Sigmoid colon (tissue), 7 donors: ENCODE data around the gene TGM3. TPM values are rescaled to one million over a fixed set of nuclear protein-coding genes. Genes with fewer than 3 reads are reported as not detected.

ENCODE experiments used
- DNase-seq: peaks from one replicate; pipeline ENCODE4 v3.0.0-alpha.2; 2019
- H3K27ac ChIP-seq, 4 donors: fragments of 200-600 bp; sonication (generic); one replicate each; pipeline ENCODE4 v1.5.1; 2016 to 2019; ENCODE audit warnings: mild to moderate bottlenecking in 1 of 4
- H3K27me3 ChIP-seq, 3 donors: fragments of 200-600 bp; sonication (generic); one replicate each; pipeline ENCODE4 v1.5.1; 2019; ENCODE audit warnings: mild to moderate bottlenecking in 1 of 3
- H3K36me3 ChIP-seq, 4 donors: fragments of 200-600 bp; sonication (generic); one replicate each; pipeline ENCODE4 v1.5.1; 2016 to 2019
- H3K4me1 ChIP-seq, 4 donors: fragments of 200-600 bp; sonication (generic); one replicate each; pipeline ENCODE4 v1.5.1; 2017 to 2019
- H3K4me3 ChIP-seq, 4 donors: fragments of 200-600 bp; sonication (generic); one replicate each; pipeline ENCODE4 v1.5.1; 2017 to 2019; ENCODE audit warnings: mild to moderate bottlenecking in 2 of 4, moderate library complexity in 1 of 4
- H3K9me3 ChIP-seq, 4 donors: fragments of 200-600 bp in 3 of 4; sonication (generic) in 3 of 4; one replicate each; pipeline versions ENCODE4 v1.5.1 to v1.6.1; 2013 to 2019
- CTCF ChIP-seq, 4 experiments: fragments of 450-650 bp in 3 of 4; fragments of 200-600 bp in 1 of 4; IDR thresholded peaks; one replicate each; pipeline ENCODE4 v1.5.1; 2016 to 2019; ENCODE audit warnings: antibody characterized with exemption in 4 of 4, mild to moderate bottlenecking in 3 of 4, moderate library complexity in 2 of 4
- EP300 ChIP-seq, 4 donors: sonication (generic); formaldehyde crosslinking; IDR thresholded peaks; one replicate each; pipeline ENCODE4 v1.6.1; 2017; ENCODE audit warnings: antibody characterized with exemption in 4 of 4
- POLR2A ChIP-seq, 2 donors: fragments of 450-650 bp; IDR thresholded peaks; one replicate each; pipeline ENCODE4 v1.6.1; 2016; ENCODE audit warnings: antibody characterized with exemption in 2 of 2, mild to moderate bottlenecking in 2 of 2, moderate library complexity in 2 of 2
- POLR2AphosphoS5 ChIP-seq, 4 donors: sonication (generic); formaldehyde crosslinking; IDR thresholded peaks; one replicate each; pipeline ENCODE4 v1.6.1; 2017; ENCODE audit warnings: antibody characterized with exemption in 4 of 4
- WGBS, 2 donors: extraction: QIAGEN DNeasy Blood & Tissue Kit; methylation state at CpG; one replicate each; pipeline ENCODE4 v1.1.7; 2013; 5-methylcytosine and 5-hydroxymethylcytosine counted together
- intact Hi-C: fragments of 100-400 bp; cut with DNase I; formaldehyde crosslinking; loops from one replicate; pipeline ENCODE4 v1.15.1; 2023
- polyA plus RNA-seq, 3 donors: library from polyadenylated mRNA; stranded (reverse); fragments of 200-250 nt; gene quantifications; one replicate each; pipeline ENCODE4 v1.2.3, GENCODE V29; 2013
- total RNA-seq, 4 donors: library from RNA; depleted of rRNA; stranded (reverse); fragments of >200 nt; gene quantifications; one replicate each; pipeline ENCODE4 v1.1.0, GENCODE V29; 2016
- donor health status: healthy with polysubstance abuse.
- donor health status: Bipolar disorder and iron deficiency.
- donor health status: healthy.

Gene TGM3
- total and polyA plus RNA-seq, 7 donors = 0.23 to 3.0 (median 0.42) TPM; not detected in 4

GRCh38 chr20:2299301-2299700 is 3.5 kb downstream of the TGM3 start:
- WGBS, 2 donors = 20 to 51% methylated on average over 9 of the region's 9 CpGs
- no peaks in the 10 kb centered on the region for H3K36me3 ChIP-seq
- H3K27ac ChIP-seq = no peak overlapping the region
- H3K4me1 ChIP-seq = no peaks in the 10 kb centered on the region
- H3K9me3 ChIP-seq = no peaks in the 10 kb centered on the region
- intact Hi-C loops = no loop called here
- no peak overlapping the region for H3K4me3 ChIP-seq
- H3K27me3 ChIP-seq = peaks cover 0 to 3% (median 0%) of the 10 kb centered on the region in 3 donors
- no peak for DNase-seq
- no peak for TF ChIP-seq POLR2A (IDR thresholded peaks at IDR 0.05)
- no peak for TF ChIP-seq CTCF (IDR thresholded peaks at IDR 0.05)
- TF ChIP-seq POLR2AphosphoS5 (IDR thresholded peaks at IDR 0.05) = no peak
- no peak for TF ChIP-seq EP300 (IDR thresholded peaks at IDR 0.05)

- H3K27ac ChIP-seq = no peak overlapping the region
Observed at GRCh38 chr20:2300002-2300401, 4.2 kb downstream of the TGM3 start.

GRCh38 chr20:2300420-2300819 is 4.6 kb downstream of the TGM3 start:
- no peak for DNase-seq
- Histone ChIP-seq H3K27ac (no peak overlapping the region), H3K4me1 (no peaks in the 10 kb centered on the region), H3K36me3 (no peaks in the 10 kb centered on the region), H3K4me3 (no peak overlapping the region), H3K9me3 (no peaks in the 10 kb centered on the region), H3K27me3 (peaks cover 0 to 3% (median 0%) of the 10 kb centered on the region in 3 donors)
- 87 to 96% methylated on average over 3 of the region's 3 CpGs for WGBS, 2 donors
- intact Hi-C loops = no loop called here
- TF ChIP-seq CTCF (IDR thresholded peaks at IDR 0.05) (no peak), EP300 (IDR thresholded peaks at IDR 0.05) (no peak), POLR2A (IDR thresholded peaks at IDR 0.05) (no peak), POLR2AphosphoS5 (IDR thresholded peaks at IDR 0.05) (no peak)

More at GRCh38 chr20:2300002-2300401, 4.2 kb downstream of the TGM3 start:
- H3K27me3 ChIP-seq = peaks cover 0 to 3% (median 0%) of the 10 kb centered on the region in 3 donors
- TF ChIP-seq CTCF (IDR thresholded peaks at IDR 0.05) = no peak
- TF ChIP-seq POLR2A (IDR thresholded peaks at IDR 0.05) = no peak
- no peak for TF ChIP-seq POLR2AphosphoS5 (IDR thresholded peaks at IDR 0.05)
- no peak for TF ChIP-seq EP300 (IDR thresholded peaks at IDR 0.05)
- no peaks in the 10 kb centered on the region for H3K36me3 ChIP-seq
- H3K4me3 ChIP-seq = no peak overlapping the region
- DNase-seq = no peak
- no peaks in the 10 kb centered on the region for H3K9me3 ChIP-seq
- intact Hi-C loops = no loop called here
- no peaks in the 10 kb centered on the region for H3K4me1 ChIP-seq

- no peaks in the 10 kb centered on the region for H3K4me1 ChIP-seq
- H3K27ac ChIP-seq = no peak overlapping the region
- no peaks in the 10 kb centered on the region for H3K27me3 ChIP-seq
- no peaks in the 10 kb centered on the region for H3K36me3 ChIP-seq
- DNase-seq = peak; percentile 77
- peak in 1 of 4 donors; percentile 10 for TF ChIP-seq POLR2AphosphoS5 (IDR thresholded peaks at IDR 0.05)
- no peak for TF ChIP-seq EP300 (IDR thresholded peaks at IDR 0.05)
- 47 to 81% methylated on average over 5 of the region's 5 CpGs for WGBS, 2 donors
- intact Hi-C loops = no loop called here
- no peak overlapping the region for H3K4me3 ChIP-seq
- H3K9me3 ChIP-seq = no peaks in the 10 kb centered on the region
Observed at GRCh38 chr20:2301164-2301622, 5.4 kb downstream of the TGM3 start.

- no peaks in the 10 kb centered on the region for H3K27me3 ChIP-seq
- no peak for DNase-seq
- H3K27ac ChIP-seq = no peak overlapping the region
- WGBS, 2 donors = 71% methylated on average over 9 of the region's 9 CpGs
- no peak for TF ChIP-seq POLR2A (IDR thresholded peaks at IDR 0.05)
- TF ChIP-seq EP300 (IDR thresholded peaks at IDR 0.05) = no peak
- TF ChIP-seq CTCF (IDR thresholded peaks at IDR 0.05) = no peak
- no peak for TF ChIP-seq POLR2AphosphoS5 (IDR thresholded peaks at IDR 0.05)
- no peak overlapping the region for H3K4me3 ChIP-seq
- H3K36me3 ChIP-seq = no peaks in the 10 kb centered on the region
- no peaks in the 10 kb centered on the region for H3K9me3 ChIP-seq
- intact Hi-C loops = no loop called here
- H3K4me1 ChIP-seq = no peaks in the 10 kb centered on the region
Observed at GRCh38 chr20:2302384-2303060, 6.7 kb downstream of the TGM3 start.
